Keratinocyte (primary cell): ENCODE data around the gene IGFALS. TPM values are rescaled to one million over a fixed set of nuclear protein-coding genes. Genes with fewer than 3 reads are reported as not detected.

Experiments used
- DNase-seq: peaks from one replicate; pipeline ENCODE4 v3.0.0-alpha.2; 2011; ENCODE audit warnings: low read depth, missing footprints, low spot score
- FAIRE-seq: peaks from 2 replicates; lab custom pipeline; 2011; peaks lifted over from hg19 to GRCh38; lab: Jason Lieb, UNC
- H2AFZ ChIP-seq: 2 replicates; pipeline ENCODE4 v1.6.0; 2012; ENCODE audit warnings: low read length, control low read depth, inconsistent platforms; ENCODE audit not compliant: control insufficient read depth
- H3K27ac ChIP-seq: 2 replicates; pipeline ENCODE4 v1.5.1; 2011; ENCODE audit warnings: low read length; ENCODE audit not compliant: control insufficient read depth, insufficient read depth
- H3K27me3 ChIP-seq: 3 replicates; pipeline ENCODE4 v1.6.0; 2011; ENCODE audit warnings: low read length; ENCODE audit not compliant: control insufficient read depth, insufficient read depth; ENCODE audit errors: extremely low read depth
- H3K36me3 ChIP-seq, 2 experiments: 2 replicates in 1 of 2; 3 replicates in 1 of 2; pipeline ENCODE4 v1.5.1; 2011; ENCODE audit warnings: low read length in 2 of 2, mild to moderate bottlenecking in 1 of 2; ENCODE audit not compliant: control insufficient read depth in 2 of 2, insufficient read depth in 2 of 2; ENCODE audit errors: extremely low read depth in 1 of 2
- H3K4me1 ChIP-seq: 3 replicates; pipeline ENCODE4 v1.5.1; 2011; ENCODE audit warnings: low read length; ENCODE audit not compliant: control insufficient read depth, insufficient read depth; ENCODE audit errors: extremely low read depth
- H3K4me2 ChIP-seq: 3 replicates; pipeline ENCODE4 v1.6.0; 2011; ENCODE audit warnings: low read depth, low read length; ENCODE audit not compliant: control insufficient read depth, insufficient read depth; ENCODE audit errors: extremely low read depth
- H3K4me3 ChIP-seq, 3 experiments: fragments of 200-600 bp in 1 of 3; sonication (generic) in 1 of 3; 2 replicates in 2 of 3; 3 replicates in 1 of 3; pipeline ENCODE4 v1.5.1; 2011 to 2016; ENCODE audit warnings: low read length in 3 of 3, mild to moderate bottlenecking in 3 of 3, control low read depth in 2 of 3, inconsistent platforms in 1 of 3, low read depth in 1 of 3, mixed read lengths in 1 of 3, mixed run types in 1 of 3, moderate library complexity in 1 of 3; ENCODE audit not compliant: control insufficient read depth in 2 of 3, insufficient read depth in 2 of 3; ENCODE audit errors: extremely low read depth in 1 of 3
- H3K79me2 ChIP-seq: 2 replicates; pipeline ENCODE4 v1.6.0; 2012; ENCODE audit warnings: low read length; ENCODE audit not compliant: control insufficient read depth, insufficient read depth
- H3K9ac ChIP-seq: 3 replicates; pipeline ENCODE4 v1.6.0; 2011; ENCODE audit warnings: low read length; ENCODE audit not compliant: control insufficient read depth, insufficient read depth; ENCODE audit errors: extremely low read depth
- H3K9me1 ChIP-seq: 3 replicates; pipeline ENCODE4 v1.6.0; 2011; ENCODE audit warnings: low read length; ENCODE audit not compliant: control insufficient read depth, insufficient read depth; ENCODE audit errors: extremely low read depth
- H3K9me3 ChIP-seq: 2 replicates; pipeline ENCODE4 v1.5.1; 2012; ENCODE audit warnings: low read depth, low read length; ENCODE audit not compliant: control insufficient read depth
- H4K20me1 ChIP-seq: 3 replicates; pipeline ENCODE4 v1.6.0; 2011; ENCODE audit warnings: low read length; ENCODE audit not compliant: control insufficient read depth, insufficient read depth; ENCODE audit errors: extremely low read depth
- EZH2 ChIP-seq: IDR thresholded peaks from one replicate; pipeline ENCODE4 v1.6.1; 2012; ENCODE audit warnings: inconsistent platforms, mild to moderate bottlenecking, low read length, moderate library complexity
- dilution Hi-C: fragments of 300-500 bp; cut with MboI; formaldehyde crosslinking; loops from one replicate; pipeline ENCODE4 v1.7.0; 2020; ENCODE audit warnings: low sequenced_read_pairs; ENCODE audit not compliant: extremely low pct_ligation_motif_present
- polyA plus RNA-seq, 5 experiments: library from polyadenylated mRNA; depleted of rRNA in 3 of 5; stranded (reverse) in 3 of 5; stranded (forward) in 1 of 5; unstranded in 1 of 5; fragments of >200 nt; gene quantifications; 1 replicate in 1 of 5; 2 replicates in 3 of 5; 3 replicates in 1 of 5; pipeline versions ENCODE4 v1.2.1 to v1.2.3, GENCODE V29; 2011 to 2012; ENCODE audit warnings: missing spikeins in 2 of 5, low read depth in 1 of 5, low replicate concordance in 1 of 5
- TF ChIP-seq, protein P1 (sequence below), 3 experiments: IDR thresholded peaks in 1 of 3; conservative IDR thresholded peaks in 1 of 3; optimal IDR thresholded peaks in 1 of 3; 2 replicates in 2 of 3; 3 replicates in 1 of 3; pipeline versions ENCODE3 to v1.5.1; 2011; ENCODE audit warnings: low read length in 3 of 3, mild to moderate bottlenecking in 3 of 3, moderate library complexity in 2 of 3, control low read depth in 1 of 3, inconsistent platforms in 1 of 3; ENCODE audit not compliant: insufficient read depth in 2 of 3; ENCODE audit errors: extremely low read depth in 1 of 3

IGFALS gene
- polyA plus RNA-seq, 1 donor (not counting 4 experiments of a cell fraction or from before 2014, with no cell fraction given): not detected

DNA sequence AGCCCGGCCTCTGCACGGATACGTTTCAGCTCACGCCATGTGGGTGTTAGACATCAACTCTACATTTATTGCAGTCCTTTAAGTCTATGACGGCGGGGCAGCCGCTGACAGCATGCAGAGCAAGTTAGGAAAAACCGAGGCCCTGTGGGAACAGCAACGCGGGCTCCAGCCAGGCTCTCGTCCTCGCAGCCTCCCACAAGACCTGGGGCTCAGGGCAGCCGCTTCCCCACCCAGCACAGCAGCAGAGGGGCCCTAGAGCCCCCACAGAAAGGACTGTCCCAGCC is 16.9 kb downstream of the IGFALS start:
- FAIRE-seq: no peak
- Histone ChIP-seq H2AFZ (no peak overlapping the region), H3K4me2 (no peak overlapping the region), H4K20me1 (peaks cover 2% of the 10 kb centered on the region), H3K27ac (no peak overlapping the region), H3K79me2 (peaks cover 35% of the 10 kb centered on the region), H3K27me3 (no peaks in the 10 kb centered on the region), H3K9ac (no peak overlapping the region), H3K36me3 (peaks cover 3 to 16% of the 10 kb centered on the region in 2 experiments), H3K9me1 (peaks cover 4% of the 10 kb centered on the region), H3K9me3 (no peaks in the 10 kb centered on the region), H3K4me1 (peaks cover 25% of the 10 kb centered on the region), H3K4me3 (no peak overlapping the region)
- DNase-seq: no peak
- dilution Hi-C loops: no loop called here
- TF ChIP-seq EZH2: no peak
- TF ChIP-seq, protein P1, sequence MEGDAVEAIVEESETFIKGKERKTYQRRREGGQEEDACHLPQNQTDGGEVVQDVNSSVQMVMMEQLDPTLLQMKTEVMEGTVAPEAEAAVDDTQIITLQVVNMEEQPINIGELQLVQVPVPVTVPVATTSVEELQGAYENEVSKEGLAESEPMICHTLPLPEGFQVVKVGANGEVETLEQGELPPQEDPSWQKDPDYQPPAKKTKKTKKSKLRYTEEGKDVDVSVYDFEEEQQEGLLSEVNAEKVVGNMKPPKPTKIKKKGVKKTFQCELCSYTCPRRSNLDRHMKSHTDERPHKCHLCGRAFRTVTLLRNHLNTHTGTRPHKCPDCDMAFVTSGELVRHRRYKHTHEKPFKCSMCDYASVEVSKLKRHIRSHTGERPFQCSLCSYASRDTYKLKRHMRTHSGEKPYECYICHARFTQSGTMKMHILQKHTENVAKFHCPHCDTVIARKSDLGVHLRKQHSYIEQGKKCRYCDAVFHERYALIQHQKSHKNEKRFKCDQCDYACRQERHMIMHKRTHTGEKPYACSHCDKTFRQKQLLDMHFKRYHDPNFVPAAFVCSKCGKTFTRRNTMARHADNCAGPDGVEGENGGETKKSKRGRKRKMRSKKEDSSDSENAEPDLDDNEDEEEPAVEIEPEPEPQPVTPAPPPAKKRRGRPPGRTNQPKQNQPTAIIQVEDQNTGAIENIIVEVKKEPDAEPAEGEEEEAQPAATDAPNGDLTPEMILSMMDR (optimal IDR thresholded peaks at IDR 0.05 in 1 of 3, IDR thresholded peaks at IDR 0.05 in 1 of 3, conservative IDR thresholded peaks at IDR 0.05 in 1 of 3; ENCODE audit: extremely low read depth in 1 of 3, insufficient read depth in 2 of 3, low read length in 3 of 3): no peak

DNA sequence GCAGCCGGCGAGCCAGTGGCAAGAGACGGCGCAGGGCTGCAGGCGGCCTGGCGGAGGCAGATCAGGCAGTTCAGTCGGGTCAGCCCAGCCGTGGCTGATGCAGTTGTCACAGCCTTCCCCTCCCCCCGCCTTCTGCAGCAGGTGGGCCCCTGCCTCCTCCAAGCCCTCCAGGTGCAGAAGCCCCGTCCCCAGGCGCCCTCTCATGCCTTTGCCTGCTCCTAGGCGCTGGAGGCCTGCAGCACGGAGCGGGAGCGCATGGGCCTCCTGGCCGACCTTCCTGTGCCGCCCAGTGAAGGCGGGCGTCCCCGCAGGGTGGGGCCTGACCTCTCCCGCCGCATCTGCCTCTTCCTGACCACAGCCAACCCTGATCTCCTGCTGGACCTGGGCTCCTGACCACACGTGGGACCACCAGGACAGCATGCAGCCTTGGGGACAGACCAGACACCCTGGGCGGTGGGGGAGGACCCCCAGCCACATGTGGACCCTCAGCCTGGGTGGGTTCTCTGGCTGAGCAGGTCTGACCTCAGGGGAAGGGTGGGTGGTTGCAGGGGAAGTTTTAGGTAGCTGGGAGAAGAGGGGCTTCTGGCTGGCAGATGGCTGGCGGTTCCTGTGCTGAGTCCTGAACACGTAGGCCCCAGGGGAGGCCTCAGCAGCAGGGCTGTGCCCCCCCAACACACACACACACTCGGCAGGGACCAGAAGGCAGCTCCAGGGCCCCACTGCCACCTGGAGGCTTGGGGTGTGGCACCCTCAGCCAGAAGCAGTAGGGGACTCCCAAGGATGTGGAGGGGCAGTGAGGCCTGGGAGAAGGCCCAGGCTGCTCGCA is 17.4 kb downstream of the IGFALS start:
- DNase-seq (no peak), FAIRE-seq (no peak)
- Histone ChIP-seq H3K9ac (no peak overlapping the region), H3K27ac (no peak overlapping the region), H3K79me2 (peaks cover 33% of the 10 kb centered on the region), H3K4me1 (peaks cover 19% of the 10 kb centered on the region), H2AFZ (no peak overlapping the region), H3K36me3 (peaks cover 3 to 16% of the 10 kb centered on the region in 2 experiments), H3K27me3 (no peaks in the 10 kb centered on the region), H3K9me3 (no peaks in the 10 kb centered on the region), H3K4me2 (no peak overlapping the region), H3K9me1 (peaks cover 2% of the 10 kb centered on the region), H3K4me3 (no peak overlapping the region), H4K20me1 (peaks cover 2% of the 10 kb centered on the region)
- dilution Hi-C loops: no loop called here
- TF ChIP-seq, protein P1 (optimal IDR thresholded peaks at IDR 0.05 in 1 of 3, IDR thresholded peaks at IDR 0.05 in 1 of 3, conservative IDR thresholded peaks at IDR 0.05 in 1 of 3; ENCODE audit: extremely low read depth in 1 of 3, insufficient read depth in 2 of 3, low read length in 3 of 3): no peak
- TF ChIP-seq EZH2: no peak
